ENCODE measurements around the gene PHLPP2.

Gene PHLPP2, protein sequence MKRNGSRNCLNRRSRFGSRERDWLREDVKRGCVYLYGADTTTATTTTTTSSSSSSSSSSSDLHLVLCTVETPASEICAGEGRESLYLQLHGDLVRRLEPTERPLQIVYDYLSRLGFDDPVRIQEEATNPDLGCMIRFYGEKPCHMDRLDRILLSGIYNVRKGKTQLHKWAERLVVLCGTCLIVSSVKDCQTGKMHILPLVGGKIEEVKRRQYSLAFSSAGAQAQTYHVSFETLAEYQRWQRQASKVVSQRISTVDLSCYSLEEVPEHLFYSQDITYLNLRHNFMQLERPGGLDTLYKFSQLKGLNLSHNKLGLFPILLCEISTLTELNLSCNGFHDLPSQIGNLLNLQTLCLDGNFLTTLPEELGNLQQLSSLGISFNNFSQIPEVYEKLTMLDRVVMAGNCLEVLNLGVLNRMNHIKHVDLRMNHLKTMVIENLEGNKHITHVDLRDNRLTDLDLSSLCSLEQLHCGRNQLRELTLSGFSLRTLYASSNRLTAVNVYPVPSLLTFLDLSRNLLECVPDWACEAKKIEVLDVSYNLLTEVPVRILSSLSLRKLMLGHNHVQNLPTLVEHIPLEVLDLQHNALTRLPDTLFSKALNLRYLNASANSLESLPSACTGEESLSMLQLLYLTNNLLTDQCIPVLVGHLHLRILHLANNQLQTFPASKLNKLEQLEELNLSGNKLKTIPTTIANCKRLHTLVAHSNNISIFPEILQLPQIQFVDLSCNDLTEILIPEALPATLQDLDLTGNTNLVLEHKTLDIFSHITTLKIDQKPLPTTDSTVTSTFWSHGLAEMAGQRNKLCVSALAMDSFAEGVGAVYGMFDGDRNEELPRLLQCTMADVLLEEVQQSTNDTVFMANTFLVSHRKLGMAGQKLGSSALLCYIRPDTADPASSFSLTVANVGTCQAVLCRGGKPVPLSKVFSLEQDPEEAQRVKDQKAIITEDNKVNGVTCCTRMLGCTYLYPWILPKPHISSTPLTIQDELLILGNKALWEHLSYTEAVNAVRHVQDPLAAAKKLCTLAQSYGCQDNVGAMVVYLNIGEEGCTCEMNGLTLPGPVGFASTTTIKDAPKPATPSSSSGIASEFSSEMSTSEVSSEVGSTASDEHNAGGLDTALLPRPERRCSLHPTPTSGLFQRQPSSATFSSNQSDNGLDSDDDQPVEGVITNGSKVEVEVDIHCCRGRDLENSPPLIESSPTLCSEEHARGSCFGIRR (N-terminal part only)

DNA sequence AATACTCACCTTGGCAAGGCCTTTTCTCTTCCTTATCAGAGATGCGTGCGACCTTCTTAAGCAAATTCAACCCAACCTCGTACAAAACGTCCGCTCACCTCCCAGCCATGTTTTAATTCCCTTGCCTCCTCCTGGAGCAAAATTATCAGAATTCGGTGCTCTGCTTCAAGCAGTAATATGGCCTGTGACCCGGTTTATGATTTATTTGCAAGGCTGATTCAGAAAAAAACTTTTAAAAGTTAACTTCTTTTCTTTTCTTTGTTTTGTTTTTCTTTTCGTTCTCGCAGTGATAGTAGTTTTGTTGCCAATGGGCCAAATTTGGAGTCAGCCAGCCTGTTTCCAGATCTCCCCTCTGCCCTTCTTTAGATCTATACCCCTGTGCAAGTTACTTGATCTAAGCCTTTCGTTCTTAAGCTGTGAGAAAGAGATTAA is at the start of gene PHLPP2:
PHLPP2 (minus strand) TSS at position 382 of the 432 bp plus-strand sequence. CDS start 9,906 bp downstream, outside the sequence.
- DNase-seq: no peak

DNA sequence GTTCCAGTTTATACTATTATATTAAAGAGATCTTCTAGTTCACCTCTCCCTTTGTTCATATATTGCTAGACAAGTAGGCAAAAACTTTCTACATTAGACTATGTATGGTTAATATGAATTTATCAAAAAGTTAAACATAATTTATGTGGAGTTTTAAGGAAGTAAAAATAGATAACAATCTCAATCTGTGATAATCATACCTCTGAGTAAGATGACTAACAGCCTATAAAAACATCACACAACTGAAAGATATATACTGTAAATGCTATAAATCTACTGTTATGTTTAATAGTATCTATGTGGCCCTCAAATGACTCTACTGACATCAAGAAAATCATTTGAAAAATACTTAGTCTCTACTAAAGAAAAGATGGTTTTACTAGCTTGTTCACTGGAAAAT is 47.1 kb upstream of the PHLPP2 start:
- DNase-seq: no peak

DNA sequence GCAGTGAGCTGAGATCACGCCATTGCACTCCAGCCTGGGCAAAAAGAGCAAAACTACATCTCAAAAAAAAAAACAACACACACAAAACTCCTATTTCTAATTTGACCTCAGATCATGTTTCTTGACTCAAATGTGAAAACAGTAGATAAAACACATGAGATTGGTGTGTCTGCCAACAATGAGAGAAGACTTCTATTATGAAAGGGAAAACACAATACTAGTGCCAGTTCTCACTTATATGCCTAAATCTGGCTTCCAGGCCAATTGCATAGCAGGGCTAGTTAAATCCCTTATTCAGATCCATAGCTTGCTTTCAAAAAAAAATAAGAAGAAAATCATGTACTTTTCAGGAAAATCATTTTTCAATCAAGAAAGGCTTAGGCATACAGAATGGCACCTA is 44.7 kb upstream of the PHLPP2 start:
- peak in 1 of 58 donors; percentile 26 for DNase-seq

DNA sequence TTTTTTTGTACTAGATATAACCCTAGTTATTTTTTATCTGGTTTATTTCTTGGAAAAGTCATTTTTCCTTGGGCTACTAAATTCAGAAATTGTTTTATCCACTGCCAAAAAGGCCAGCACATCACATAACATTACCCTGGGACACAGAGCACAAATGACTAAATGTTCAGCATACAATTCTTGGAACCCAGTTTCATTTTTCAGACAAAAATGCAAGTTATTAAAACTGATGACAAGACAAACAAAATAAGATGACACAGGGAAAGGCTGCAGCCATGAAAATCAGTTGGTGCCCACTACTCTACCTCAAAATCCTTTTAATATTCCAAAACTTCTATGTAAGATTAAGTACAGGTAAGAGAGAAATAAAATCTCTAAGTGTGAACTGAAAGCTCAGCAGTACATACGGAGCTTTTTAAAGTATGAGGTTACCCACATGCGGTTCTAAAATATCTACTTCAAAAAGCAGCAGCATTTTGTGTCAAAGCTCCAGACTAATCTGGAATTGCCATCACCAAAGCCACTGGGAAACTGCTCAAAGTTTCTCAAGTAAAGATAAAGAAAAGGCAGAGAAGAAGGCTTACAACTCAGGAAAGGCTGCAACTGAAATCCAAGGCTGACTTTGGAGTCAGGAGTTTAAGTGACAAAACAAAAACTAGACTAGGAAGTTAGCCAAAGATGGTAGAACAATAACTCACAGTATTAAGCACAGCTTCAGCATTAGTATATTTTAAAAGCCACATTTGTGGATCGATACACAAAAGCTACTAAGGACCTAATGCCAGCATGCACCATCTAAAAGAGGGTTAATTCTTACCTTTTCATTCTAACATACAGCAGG is 42.8 kb upstream of the PHLPP2 start:
- DNase-seq: no peak

DNA sequence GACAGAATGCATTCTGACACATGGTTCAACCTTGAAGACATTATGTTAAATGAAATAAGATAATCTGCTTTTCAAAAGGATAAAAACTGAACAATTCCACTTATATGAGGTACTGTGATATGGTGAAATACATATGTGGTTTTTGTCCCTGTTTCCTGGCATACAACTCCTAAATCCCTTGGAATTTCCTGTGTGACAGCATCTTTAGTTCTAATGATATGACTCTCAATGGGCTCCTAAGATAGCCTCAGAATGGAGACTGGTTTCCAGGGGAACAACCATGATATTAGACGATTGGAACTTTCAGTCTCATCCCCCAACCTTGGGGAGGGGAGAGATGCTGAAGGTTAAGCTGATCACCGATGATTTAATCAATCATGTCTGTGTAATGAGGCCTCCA is 37.7 kb upstream of the PHLPP2 start:
- DNase-seq: no peak

DNA sequence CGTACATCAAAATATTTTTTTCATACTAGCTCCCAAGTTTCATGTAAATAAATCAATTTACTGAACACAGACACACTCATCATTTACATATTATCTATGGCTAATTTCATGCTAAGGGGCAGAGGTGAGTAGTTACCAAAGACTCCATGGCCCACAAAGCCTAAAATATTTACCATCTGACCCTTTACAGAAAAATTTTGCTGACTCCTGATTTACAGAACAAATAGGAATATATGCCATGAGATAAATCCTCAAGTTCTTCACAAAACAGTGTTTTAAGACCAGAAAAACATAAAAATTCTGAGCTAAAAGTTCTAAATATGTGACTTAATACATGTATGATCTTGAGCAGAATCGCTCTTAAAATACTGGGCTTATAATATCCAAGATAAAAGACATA is 36.6 kb upstream of the PHLPP2 start:
- DNase-seq: no peak

DNA sequence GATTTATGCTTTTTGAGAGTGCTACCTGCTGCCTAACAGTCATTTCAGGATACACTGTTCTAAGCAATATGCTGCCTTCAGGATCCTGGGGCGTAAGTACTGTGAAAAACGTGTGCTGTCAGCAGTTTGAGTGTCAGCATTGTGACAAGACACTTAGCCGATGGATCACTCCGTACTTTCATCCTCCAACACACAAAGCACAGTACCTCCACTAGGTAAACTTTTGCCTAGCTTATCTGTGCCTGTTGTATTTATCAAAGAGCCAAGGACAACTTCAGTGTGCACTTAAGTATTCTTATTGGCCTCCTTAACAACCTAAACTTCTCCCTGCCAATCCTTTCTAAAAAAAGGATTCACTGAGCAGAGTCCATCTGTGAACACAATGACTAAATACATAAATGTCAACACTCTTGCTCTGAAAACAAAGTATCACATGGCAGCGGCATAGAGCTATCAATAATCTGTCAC is 33.8 kb upstream of the PHLPP2 start:
- DNase-seq: no peak

DNA sequence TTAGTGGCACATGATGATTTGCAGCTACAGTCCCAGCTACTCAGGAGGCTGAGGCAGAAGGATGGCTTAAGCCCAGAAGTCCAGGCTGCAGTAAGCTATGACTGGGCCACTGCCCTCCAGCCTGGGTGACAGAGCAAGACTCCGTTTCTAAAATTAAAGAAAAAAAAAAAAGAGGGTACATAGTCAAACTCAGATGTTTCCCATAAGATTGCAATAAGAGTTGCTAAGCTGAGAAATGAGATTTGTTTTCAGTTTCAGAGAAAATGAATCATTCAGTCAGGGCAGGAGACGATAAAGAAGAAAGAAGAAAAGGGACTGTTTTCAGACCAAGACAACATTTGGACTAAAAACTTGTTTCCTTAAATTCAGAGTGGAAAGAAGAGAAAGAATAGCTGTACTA is 30.2 kb upstream of the PHLPP2 start:
- DNase-seq: no peak

DNA sequence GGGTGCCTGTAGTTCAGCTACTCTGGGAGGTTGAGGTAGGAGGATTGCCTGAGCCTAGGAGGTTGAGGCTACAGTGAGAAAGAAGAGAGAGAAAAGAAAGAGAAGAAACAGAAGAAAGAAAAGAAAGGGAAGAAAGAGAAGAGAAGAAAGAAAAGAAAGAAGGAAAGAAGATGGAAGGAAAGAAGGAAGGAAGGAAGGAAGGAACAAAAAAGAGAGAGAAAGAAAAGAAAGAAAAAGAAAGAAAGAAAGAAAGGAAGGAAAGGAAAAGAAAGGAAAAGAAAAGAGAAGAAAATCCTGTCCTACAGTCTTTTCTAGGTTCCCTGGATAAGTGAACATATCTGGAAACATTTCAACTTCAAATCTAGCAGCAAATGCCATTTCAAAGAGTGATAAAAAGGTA is 29.6 kb upstream of the PHLPP2 start:
- no peak for DNase-seq

DNA sequence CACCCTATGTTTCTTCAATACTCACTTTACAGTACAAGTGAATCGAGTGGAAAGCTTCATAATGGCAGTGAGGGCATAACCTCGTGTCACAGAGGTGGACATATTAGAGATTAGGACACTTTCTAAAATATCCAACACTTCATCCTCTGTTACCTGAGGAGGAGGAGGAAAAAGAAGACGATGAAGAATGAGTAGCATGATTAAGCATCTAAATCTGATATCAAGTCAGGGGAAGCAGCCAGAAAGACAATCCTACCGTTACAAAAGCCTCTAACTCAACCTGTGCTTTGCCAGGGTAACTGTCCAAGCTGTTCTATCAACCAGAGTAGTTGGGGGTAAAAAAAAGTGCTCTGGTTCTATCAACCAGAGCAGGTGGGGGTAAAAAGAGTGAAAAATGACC is 23.7 kb upstream of the PHLPP2 start:
- no peak for DNase-seq

DNA sequence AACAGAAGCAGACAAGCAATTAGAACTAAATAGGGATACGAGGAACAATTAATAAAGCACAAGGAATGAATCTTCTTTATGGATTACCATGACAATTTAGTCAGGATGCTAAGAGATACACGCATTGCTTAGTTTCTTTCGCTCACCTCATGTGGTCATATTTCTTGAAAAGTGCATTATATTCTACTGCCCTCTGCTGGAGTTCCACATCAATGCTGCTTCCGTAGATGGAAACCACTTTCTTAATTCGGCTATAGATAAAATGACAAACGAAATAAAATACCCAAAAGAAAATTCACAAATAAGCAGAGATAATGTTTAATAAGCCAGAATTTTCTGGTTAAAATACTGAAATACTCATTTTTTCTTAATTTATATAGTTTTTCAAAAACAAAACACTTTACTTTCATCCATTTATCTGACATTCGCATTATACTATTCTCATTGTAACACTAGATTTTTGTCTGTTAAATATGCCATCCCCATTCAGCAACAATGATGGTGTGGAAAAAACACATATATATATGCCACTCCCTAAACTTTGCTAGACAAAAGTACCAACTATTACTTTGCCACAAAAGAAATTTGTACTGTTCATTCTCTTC is 22.0 kb upstream of the PHLPP2 start:
- peak in 2 of 58 donors; percentile 14 to 17 for DNase-seq

DNA sequence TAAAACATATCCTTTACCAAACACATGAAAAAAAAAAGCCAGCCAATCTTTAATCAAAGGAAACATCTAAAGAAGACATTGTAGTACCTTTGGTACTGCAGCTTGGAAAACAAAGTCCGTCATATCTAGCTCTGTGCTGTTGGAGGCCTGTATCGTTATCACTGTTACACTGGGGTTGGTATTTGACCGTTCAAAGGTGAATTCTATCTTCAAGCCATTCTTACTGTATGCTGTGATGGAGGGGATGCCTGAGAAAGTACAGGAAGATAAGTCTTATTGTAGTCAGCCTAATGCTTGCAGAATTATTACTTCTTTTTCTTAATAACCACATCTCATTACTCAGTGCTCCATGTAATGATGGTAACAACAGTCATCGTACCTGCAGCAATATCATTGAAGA is 14.4 kb upstream of the PHLPP2 start:
- no peak for DNase-seq

DNA sequence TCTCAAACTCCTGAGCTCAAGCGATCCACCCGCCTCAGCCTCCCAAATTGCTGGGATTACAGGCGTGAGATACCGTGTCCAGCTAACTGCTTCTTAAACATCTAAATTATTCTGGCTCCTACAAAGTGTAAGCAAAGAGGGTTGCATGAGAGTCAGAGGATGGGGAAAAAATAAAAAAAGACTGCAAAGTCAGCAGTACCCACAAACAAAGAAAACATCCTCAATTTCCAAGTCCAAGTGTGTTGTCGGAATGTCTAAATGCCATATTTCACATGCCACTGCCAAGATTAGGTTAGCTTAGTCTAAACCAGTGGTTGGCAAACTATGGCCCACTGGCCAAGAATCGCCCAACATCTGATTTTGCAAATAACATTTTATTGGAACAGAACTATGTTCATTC is 13.0 kb upstream of the PHLPP2 start:
- DNase-seq: no peak

DNA sequence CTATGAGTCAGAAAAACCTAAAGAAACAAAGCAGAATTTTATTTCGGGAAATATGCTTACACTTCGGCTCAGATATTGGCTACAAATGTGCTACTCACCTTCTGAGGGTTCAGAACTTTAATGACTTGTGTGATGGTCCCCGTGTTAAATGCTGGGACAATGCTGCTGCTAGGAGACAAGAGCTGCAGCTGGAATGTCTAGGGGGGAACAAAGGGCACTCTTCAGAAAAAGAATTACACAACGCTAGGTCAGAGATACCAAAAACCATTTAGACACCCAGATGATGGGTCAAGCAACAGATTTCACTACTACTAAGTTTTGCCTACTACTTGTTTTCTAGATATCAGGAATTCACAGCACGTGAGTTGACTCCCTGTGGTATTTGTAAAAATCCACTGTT is 10.0 kb upstream of the PHLPP2 start:
- peak in 2 of 58 donors; percentile 8 to 25 for DNase-seq

DNA sequence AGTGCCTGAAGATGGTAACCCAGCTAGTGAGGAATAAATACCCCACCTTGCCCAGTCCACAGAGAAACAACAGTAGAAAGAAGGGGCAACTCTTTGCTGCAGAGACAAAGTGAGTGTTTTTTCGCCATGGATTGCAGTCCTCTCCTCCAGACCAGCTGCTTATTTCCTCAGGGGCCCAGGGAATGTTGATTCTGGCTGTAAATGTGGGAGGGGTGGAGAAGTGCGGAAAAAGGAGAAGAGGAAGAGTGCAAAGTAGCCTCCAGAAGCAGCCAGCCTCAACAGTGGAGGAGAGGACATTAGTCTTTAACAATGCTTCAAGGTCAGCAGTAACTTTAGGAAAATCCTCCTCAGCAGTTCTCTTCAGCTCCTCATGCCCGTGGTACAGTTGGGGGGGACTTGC is 8.1 kb upstream of the PHLPP2 start:
- DNase-seq: no peak

DNA sequence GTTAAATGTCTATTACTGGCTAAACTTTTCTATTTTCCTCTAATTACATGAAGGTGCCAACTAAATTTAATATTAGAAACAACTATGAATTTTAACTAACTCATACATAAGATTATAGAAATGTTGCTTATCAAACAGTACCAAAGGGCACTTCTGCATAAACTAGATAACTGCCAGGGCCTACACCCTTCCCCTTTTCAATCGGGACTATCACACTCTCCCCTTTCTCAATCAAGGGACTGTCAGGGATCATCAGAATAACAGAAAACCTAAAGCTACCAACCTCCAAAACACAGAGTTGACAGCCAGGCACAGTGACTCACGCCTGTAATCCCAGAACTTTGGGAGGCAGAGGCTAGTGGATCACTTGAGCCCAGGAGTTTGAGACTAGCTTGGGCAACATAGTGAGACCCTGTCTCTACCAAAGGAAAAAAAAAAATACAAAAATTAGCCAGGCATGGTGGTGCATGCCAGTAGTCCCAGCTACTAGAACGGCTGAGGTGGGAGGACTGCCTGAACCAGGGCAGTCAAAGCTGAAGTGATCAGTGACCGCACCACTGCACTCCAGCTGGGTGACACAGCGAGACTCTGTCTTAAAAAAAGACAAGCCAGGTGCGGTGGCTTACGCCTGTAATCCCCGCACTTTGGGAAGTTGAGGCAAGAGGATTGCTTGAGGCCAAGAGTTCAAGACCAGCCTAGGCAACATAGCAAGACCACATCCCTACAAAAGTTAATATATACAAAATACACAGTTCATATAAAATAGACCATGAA is 3.2 kb upstream of the PHLPP2 start:
- DNase-seq: no peak

DNA sequence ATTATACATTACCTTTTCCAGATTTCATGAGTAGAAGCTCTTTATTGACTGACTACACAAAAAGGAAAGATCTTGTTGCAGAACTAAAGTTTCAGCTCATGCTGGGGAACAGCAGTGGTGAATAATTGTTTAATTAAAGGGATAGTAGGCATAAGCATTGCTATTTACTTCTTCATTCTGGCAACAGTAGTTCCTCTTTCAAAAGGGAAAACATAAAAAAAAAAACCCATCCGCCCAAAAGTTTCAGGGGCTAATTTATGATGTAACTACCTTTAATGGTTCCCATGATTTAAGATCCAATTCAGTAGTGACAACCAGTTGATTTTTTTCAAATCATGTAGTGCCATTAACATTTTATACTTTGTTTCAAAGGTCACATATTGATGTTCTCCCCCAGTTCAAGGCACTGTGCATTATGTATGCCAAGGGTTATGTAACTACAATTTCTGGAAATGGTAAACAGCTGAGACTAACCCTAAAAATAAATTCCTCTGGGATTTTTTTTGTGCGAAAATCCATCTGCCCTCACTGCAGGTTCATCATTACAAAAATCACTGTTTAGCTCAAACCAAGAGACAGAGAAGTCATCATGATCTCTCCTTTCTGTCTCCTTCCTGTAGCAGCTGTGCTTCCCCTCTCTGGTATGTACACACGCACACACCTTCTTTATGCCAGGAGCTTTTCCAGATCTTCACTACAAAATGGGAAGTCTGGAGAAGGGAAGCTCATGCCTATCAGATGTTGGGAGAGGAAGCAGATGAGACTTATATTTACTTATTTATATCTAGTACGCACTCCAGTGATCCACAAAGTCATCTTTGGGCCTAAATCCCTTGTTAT is 2.2 kb upstream of the PHLPP2 start:
- DNase-seq: no peak

Measured in anterior cingulate cortex (tissue), 58 donors.